ENCODE results near the gene ALS2CL.
A peak's percentile ranks its signal among the peaks of the same experiment; 100 is the strongest.

ALS2CL gene

GRCh38 chr3:46664188-46664970 lies 29.1 kb downstream of the ALS2CL start:
- no peak for DNase-seq

- DNase-seq = peak; percentile 57
Observed at GRCh38 chr3:46663591-46664135, 29.8 kb downstream of the ALS2CL start.

- DNase-seq = no peak
Observed at GRCh38 chr3:46662771-46663551, 30.5 kb downstream of the ALS2CL start.

GRCh38 chr3:46661776-46662766 lies 31.4 kb downstream of the ALS2CL start:
- no peak for DNase-seq

- peak; percentile 26 for DNase-seq
Observed at GRCh38 chr3:46660543-46661523, 32.6 kb downstream of the ALS2CL start.

GRCh38 chr3:46660003-46660402 lies 33.5 kb downstream of the ALS2CL start:
- DNase-seq = no peak

- no peak for DNase-seq
Observed at GRCh38 chr3:46659285-46659684, 34.2 kb downstream of the ALS2CL start.

- peak; percentile 47 for DNase-seq
Observed at GRCh38 chr3:46656778-46657556, 36.5 kb downstream of the ALS2CL start.

- DNase-seq = no peak
Observed at GRCh38 chr3:46655271-46655670, 38.2 kb downstream of the ALS2CL start.

- DNase-seq = no peak
Observed at GRCh38 chr3:46651084-46651483, 42.4 kb downstream of the ALS2CL start.

GRCh38 chr3:46649436-46649835 lies 44.0 kb downstream of the ALS2CL start:
- DNase-seq = no peak

- no peak for DNase-seq
Observed at GRCh38 chr3:46648096-46648495, 45.4 kb downstream of the ALS2CL start.

- DNase-seq = no peak
Observed at GRCh38 chr3:46646700-46647099, 46.8 kb downstream of the ALS2CL start.

- DNase-seq = no peak
Observed at GRCh38 chr3:46643701-46644100, 49.8 kb downstream of the ALS2CL start.

GRCh38 chr3:46642971-46643370 lies 50.5 kb downstream of the ALS2CL start:
- DNase-seq = no peak

GRCh38 chr3:46640927-46641326 lies 52.6 kb downstream of the ALS2CL start:
- no peak for DNase-seq

GRCh38 chr3:46639221-46639620 lies 54.3 kb downstream of the ALS2CL start:
- no peak for DNase-seq

GRCh38 chr3:46634856-46635255 lies 58.6 kb downstream of the ALS2CL start:
- DNase-seq = no peak

- no peak for DNase-seq
Observed at GRCh38 chr3:46632792-46633191, 60.7 kb downstream of the ALS2CL start.
